Measurements from ENCODE around the gene HIBCH. TPM values are rescaled to one million over a fixed set of nuclear protein-coding genes. Genes with fewer than 3 reads are reported as not detected.

The HIBCH gene
- total and polyA plus RNA-seq, 2 donors (not counting 3 experiments of a cell fraction or from before 2014, with no cell fraction given) = 6.4 to 24.7 TPM

DNA sequence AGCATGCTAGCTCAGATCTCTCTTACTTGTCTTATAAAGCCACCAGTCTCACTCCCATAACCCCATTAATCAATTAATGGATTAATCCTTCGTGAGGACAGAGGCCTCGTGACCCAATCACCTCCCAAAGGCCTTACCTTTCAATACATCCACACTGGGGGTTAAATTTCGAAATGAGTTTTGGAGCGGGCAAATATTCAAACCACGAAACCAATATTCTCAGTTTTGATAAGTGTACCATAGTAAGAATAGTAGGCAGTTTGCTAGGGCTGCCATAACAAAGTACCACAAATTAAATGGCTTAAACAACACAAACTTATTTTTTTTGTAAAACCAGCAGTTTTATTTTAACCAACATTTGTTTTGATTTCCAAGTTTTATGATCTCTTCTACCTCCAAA is 15.2 kb downstream of the HIBCH start:
- Histone ChIP-seq H3K4me3 (replicated peaks in 1 of 3; ENCODE audit: insufficient read depth in 1 of 3, low read depth in 1 of 3, low read length in 3 of 3) (no peak overlapping the region), H3K9ac (replicated peaks; ENCODE audit: extremely low read depth, insufficient read depth, low read length) (no peak overlapping the region), H3K27ac (ENCODE audit: insufficient read depth, low read depth, low read length) (no peak overlapping the region), H3K79me2 (ENCODE audit: control insufficient read depth, insufficient read depth, low read length) (no peaks in the 10 kb centered on the region), H4K20me1 (replicated peaks; ENCODE audit: control insufficient read depth, extremely low read depth, insufficient read depth, low read length) (no peaks in the 10 kb centered on the region), H3K9me1 (replicated peaks; ENCODE audit: control insufficient read depth, extremely low read depth, insufficient read depth, low read length) (no peaks in the 10 kb centered on the region), H2AFZ (ENCODE audit: low read depth, low read length) (no peak overlapping the region), H3K27me3 (ENCODE audit: control insufficient read depth in 2 of 2, insufficient read depth in 2 of 2, low read length in 2 of 2) (no peaks in the 10 kb centered on the region), H3K36me3 (ENCODE audit: control insufficient read depth in 2 of 2, extremely low read depth in 1 of 2, insufficient read depth in 2 of 2, low read length in 2 of 2) (peaks cover 0 to 2% of the 10 kb centered on the region in 2 experiments), H3K9me3 (replicated peaks; ENCODE audit: control insufficient read depth, insufficient read depth, low read length) (no peaks in the 10 kb centered on the region), H3K4me1 (ENCODE audit: control insufficient read depth, extremely low read depth, insufficient read depth, low read length) (no peaks in the 10 kb centered on the region), H3K4me2 (ENCODE audit: insufficient read depth, low read length) (no peak overlapping the region)
- no TSS peak for BruUV-seq (replicated peaks)
- intact Hi-C loops (cut with micrococcal nuclease) (no loop called here), dilution Hi-C loops (cut with MboI; ENCODE audit: extremely low pct_ligation_motif_present, low sequenced_read_pairs) (no loop called here)
- FAIRE-seq (no peak), DNase-seq (ENCODE audit: low read depth, low spot score) (no peak)
- no peak for TF ChIP-seq POLR2AphosphoS5 (IDR thresholded peaks at IDR 0.05; ENCODE audit: insufficient read depth, low read depth, low read length)
- ChIA-PET CTCF (no interaction called here), POLR2A (no interaction called here)

DNA sequence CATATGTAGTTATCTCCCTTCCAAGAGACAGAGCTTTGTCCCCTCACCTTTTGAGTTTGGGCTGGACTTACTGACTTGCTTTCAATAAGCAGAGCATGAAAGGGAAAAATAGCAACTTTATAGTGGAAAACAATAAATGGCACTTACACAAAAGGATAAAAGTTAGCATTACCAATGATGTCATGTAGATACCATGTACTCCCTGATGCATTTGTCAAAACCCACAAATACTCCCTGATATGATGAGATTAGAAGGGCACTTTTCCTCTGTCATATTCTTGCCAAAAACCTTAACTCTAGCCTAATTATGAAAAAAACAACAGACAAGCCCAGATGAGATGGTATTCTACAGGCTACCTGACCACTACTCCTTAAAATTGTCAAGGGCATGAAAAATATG is 16.0 kb downstream of the HIBCH start:
- intact Hi-C loops (cut with micrococcal nuclease) (no loop called here), dilution Hi-C loops (cut with MboI; ENCODE audit: extremely low pct_ligation_motif_present, low sequenced_read_pairs) (no loop called here)
- Histone ChIP-seq H2AFZ (ENCODE audit: low read depth, low read length) (no peak overlapping the region), H4K20me1 (replicated peaks; ENCODE audit: control insufficient read depth, extremely low read depth, insufficient read depth, low read length) (no peaks in the 10 kb centered on the region), H3K79me2 (ENCODE audit: control insufficient read depth, insufficient read depth, low read length) (no peaks in the 10 kb centered on the region), H3K27ac (ENCODE audit: insufficient read depth, low read depth, low read length) (no peak overlapping the region), H3K27me3 (ENCODE audit: control insufficient read depth in 2 of 2, insufficient read depth in 2 of 2, low read length in 2 of 2) (no peaks in the 10 kb centered on the region), H3K4me2 (ENCODE audit: insufficient read depth, low read length) (no peak overlapping the region), H3K36me3 (ENCODE audit: control insufficient read depth in 2 of 2, extremely low read depth in 1 of 2, insufficient read depth in 2 of 2, low read length in 2 of 2) (peaks cover 0 to 2% of the 10 kb centered on the region in 2 experiments), H3K9me1 (replicated peaks; ENCODE audit: control insufficient read depth, extremely low read depth, insufficient read depth, low read length) (no peaks in the 10 kb centered on the region), H3K4me1 (ENCODE audit: control insufficient read depth, extremely low read depth, insufficient read depth, low read length) (no peaks in the 10 kb centered on the region), H3K9ac (replicated peaks; ENCODE audit: extremely low read depth, insufficient read depth, low read length) (no peak overlapping the region), H3K4me3 (replicated peaks in 1 of 3; ENCODE audit: insufficient read depth in 1 of 3, low read depth in 1 of 3, low read length in 3 of 3) (no peak overlapping the region), H3K9me3 (replicated peaks; ENCODE audit: control insufficient read depth, insufficient read depth, low read length) (no peaks in the 10 kb centered on the region)
- BruUV-seq (replicated peaks) = no TSS peak
- CTCF ChIA-PET = interaction anchor here (1.1 to 1.7 kb wide), 2 partner anchors 9 to 215 kb away, joined by 3 to 4 read pairs; no protein-coding TSS in a partner anchor
- TF ChIP-seq POLR2AphosphoS5 (IDR thresholded peaks at IDR 0.05; ENCODE audit: insufficient read depth, low read depth, low read length) (no peak), JUN (IDR thresholded peaks at IDR 0.05; ENCODE audit: borderline replicate concordance, insufficient read depth, insufficient read length, low read depth) (no peak), GATA2 (IDR thresholded peaks at IDR 0.05; ENCODE audit: insufficient read depth, insufficient read length, low read depth, low read length) (no peak), MYC (IDR thresholded peaks at IDR 0.05; ENCODE audit: low read depth, low read length) (no peak), POLR2A (IDR thresholded peaks at IDR 0.05; ENCODE audit: low read depth, low read length) (no peak), CTCF (IDR thresholded peaks at IDR 0.05; ENCODE audit: extremely low read depth in 1 of 2, insufficient read depth in 1 of 2, low read depth in 1 of 2, low read length in 2 of 2) (no peak), FOS (IDR thresholded peaks at IDR 0.05; ENCODE audit: borderline replicate concordance, insufficient read depth, low read length) (no peak), EZH2 (IDR thresholded peaks at IDR 0.05; ENCODE audit: borderline replicate concordance, low read depth, low read length, severe bottlenecking) (no peak), MAX (IDR thresholded peaks at IDR 0.05; ENCODE audit: insufficient read depth, insufficient read length) (no peak)
- POLR2A ChIA-PET = no interaction called here
- DNase-seq (ENCODE audit: low read depth, low spot score) (no peak), FAIRE-seq (no peak)
